BLaER1 (cell line): ENCODE measurements around the gene BANP.
"Not testable (repeated sequence)": the region's sequence is repeated elsewhere in the genome, so short reads cannot be mapped to it uniquely, and the experiment has no call there.

ENCODE experiments used
- H3K27ac ChIP-seq: shearing (Covaris generic); formaldehyde crosslinking; 2 replicates; pipeline ENCODE4 v1.8.1; 2022
- H3K27me3 ChIP-seq: shearing (Covaris generic); formaldehyde crosslinking; 2 replicates; pipeline ENCODE4 v1.8.1; 2022
- H3K36me3 ChIP-seq: shearing (Covaris generic); formaldehyde crosslinking; 2 replicates; pipeline ENCODE4 v1.8.1; 2022
- H3K4me1 ChIP-seq: shearing (Covaris generic); formaldehyde crosslinking; 2 replicates; pipeline ENCODE4 v1.8.1; 2022
- H3K4me2 ChIP-seq: shearing (Covaris generic); formaldehyde crosslinking; 2 replicates; pipeline ENCODE4 v1.8.1; 2022
- H3K4me3 ChIP-seq: shearing (Covaris generic); formaldehyde crosslinking; 2 replicates; pipeline ENCODE4 v1.8.1; 2022
- H3K9ac ChIP-seq: shearing (Covaris generic); formaldehyde crosslinking; 2 replicates; pipeline ENCODE4 v1.8.1; 2022
- H3K9me3 ChIP-seq: shearing (Covaris generic); formaldehyde crosslinking; 2 replicates; pipeline ENCODE4 v1.8.1; 2022
- H4K20me1 ChIP-seq: shearing (Covaris generic); formaldehyde crosslinking; 2 replicates; pipeline ENCODE4 v1.8.1; 2022
- Cebpa-rat ChIP-seq: shearing (Covaris generic); IDR thresholded peaks from 2 replicates; pipeline ENCODE4 v1.8.1; 2022

BANP gene

DNA sequence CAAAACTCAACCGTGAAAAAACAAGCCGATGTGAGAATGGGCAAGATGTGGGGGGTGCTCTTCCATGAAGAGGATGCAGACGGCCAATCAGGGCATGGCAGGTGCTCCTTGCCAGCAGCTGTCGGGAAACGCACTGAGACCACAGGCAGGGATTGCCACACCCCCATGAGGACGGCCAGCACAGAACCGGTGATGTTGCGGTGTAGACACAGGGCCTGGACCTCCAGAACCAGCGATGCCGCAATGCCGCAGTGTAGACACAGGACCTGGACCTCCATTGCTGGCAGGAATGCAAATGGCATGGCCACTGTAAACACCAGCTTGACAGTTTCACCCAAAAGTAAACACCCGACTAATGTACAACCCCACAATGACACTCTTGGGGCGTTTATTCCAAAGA, 164.9 kb downstream of the BANP start:
- H3K27me3 ChIP-seq = peaks cover 6% of the 10 kb centered on the region; the same call in 1 of the 2 replicates
- H3K4me1 ChIP-seq = peaks cover 54% of the 10 kb centered on the region

DNA sequence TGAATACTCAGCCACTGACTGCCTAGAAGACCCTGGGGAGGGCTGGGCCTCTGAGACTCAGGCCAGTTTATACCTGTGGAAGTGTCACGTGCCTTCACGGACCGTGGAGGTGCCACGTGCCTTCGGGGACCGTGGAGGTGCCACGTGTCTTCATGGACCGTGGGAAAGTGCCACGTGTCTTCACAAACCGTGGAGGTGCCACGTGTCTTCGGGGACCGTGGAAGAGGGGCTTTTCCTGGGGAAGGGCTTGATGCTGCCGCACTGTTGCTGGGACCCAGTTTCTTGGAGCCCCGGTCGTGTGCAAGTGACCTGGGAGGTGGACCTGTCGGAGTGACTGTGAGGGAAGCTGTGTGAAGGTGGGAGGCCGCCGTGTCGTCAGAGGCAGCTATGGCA, 166.2 kb downstream of the BANP start:
- Histone ChIP-seq H3K9ac (no peak overlapping the region), H3K27ac (no peak overlapping the region), H3K36me3 (no peaks in the 10 kb centered on the region), H3K4me3 (no peak overlapping the region), H3K4me2 (peak overlapping the region; percentile 87; the same call in 1 of the 2 replicates), H3K9me3 (no peaks in the 10 kb centered on the region), H4K20me1 (no peaks in the 10 kb centered on the region; the same call in 1 of the 2 replicates), H3K27me3 (no peaks in the 10 kb centered on the region), H3K4me1 (peaks cover 52% of the 10 kb centered on the region)
- TF ChIP-seq Cebpa-rat = no peak

More for the DNA sequence above, 164.9 kb downstream of the BANP start:
- no peak for TF ChIP-seq Cebpa-rat
- no peak overlapping the region for H3K4me3 ChIP-seq
- H3K9me3 ChIP-seq = no peaks in the 10 kb centered on the region
- peak overlapping the region; percentile 87 for H3K4me2 ChIP-seq
- peak overlapping the region; percentile 55; the same call in 1 of the 2 replicates for H3K27ac ChIP-seq
- H3K36me3 ChIP-seq = no peaks in the 10 kb centered on the region
- H3K9ac ChIP-seq = 0 out of 2 replicates have a peak overlapping the region, but pooled peaks have one; percentile 15
- no peaks in the 10 kb centered on the region; the same call in 1 of the 2 replicates for H4K20me1 ChIP-seq

DNA sequence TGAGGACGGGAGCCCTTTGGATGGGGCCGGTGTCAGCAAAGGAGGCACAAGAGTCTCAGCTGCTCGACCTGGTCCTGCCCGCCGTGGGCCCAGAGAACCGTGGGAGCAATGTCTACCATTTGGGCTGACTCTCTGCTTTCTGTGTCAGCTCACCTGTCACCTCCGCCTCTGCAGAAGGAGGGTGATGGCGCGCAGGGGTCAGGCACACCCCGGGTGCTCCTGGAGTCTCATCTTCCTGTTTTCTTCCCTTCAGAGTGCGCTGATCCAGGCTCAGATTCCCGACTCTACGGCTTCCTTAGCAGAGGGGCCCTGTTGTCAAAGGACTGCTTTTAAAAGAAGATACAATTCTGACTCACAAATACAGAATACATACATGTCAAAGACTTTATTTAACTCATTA, 167.1 kb downstream of the BANP start:
- Histone ChIP-seq H3K4me1 (peaks cover 45% of the 10 kb centered on the region), H3K27ac (no peak overlapping the region), H3K9me3 (no peaks in the 10 kb centered on the region), H3K9ac (no peak overlapping the region), H4K20me1 (no peaks in the 10 kb centered on the region; the same call in 1 of the 2 replicates), H3K4me2 (no peak overlapping the region), H3K4me3 (no peak overlapping the region), H3K27me3 (no peaks in the 10 kb centered on the region), H3K36me3 (no peaks in the 10 kb centered on the region)
- no peak for TF ChIP-seq Cebpa-rat

DNA sequence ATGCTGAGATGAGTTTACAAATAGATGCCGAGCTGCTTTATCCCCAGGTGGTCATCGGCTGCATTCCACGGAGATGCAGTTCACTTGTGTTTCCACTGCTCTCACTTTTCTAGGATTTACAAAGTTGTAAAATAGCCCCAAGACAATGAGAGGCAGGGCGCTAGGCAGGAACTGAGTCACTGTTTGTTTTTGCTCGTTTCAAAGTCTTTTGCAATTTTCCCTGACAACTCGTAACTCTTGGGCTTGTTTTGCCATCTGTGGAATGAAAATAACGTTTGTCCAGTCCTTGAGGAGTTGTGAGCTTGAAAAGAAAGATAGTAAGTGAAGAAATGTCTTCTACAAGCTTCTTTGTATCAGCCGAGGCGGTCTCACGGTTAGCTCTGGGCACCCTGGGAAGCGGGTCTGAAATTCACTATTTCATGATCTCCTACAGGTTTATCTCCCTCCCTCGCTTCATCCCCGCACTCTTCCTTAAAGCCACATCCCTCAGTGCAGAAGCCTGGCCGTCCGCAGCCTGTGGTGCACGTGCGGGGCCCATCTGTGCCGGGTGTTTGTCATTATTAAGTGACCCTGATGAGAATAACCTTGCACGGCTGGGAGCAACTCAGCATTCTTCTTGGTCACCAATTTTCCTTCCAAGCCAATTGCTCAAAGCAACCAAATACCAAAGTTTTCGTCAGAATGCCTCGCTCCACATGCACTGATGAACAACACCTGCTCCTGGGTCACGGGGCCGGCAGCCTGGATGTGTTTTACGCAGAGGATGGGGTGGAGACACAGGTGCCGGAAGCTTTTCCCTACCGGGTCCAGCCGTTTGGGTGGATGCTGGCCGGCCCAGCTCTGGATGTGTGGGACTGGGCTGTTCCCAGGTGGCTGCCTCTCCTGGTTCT, 167.9 kb downstream of the BANP start:
- H3K9ac ChIP-seq, H3K36me3 ChIP-seq, H3K9me3 ChIP-seq, H3K4me3 ChIP-seq, H4K20me1 ChIP-seq, H3K27me3 ChIP-seq, H3K27ac ChIP-seq, H3K4me2 ChIP-seq: not testable (repeated sequence)
- peaks cover 37% of the 10 kb centered on the region for H3K4me1 ChIP-seq

DNA sequence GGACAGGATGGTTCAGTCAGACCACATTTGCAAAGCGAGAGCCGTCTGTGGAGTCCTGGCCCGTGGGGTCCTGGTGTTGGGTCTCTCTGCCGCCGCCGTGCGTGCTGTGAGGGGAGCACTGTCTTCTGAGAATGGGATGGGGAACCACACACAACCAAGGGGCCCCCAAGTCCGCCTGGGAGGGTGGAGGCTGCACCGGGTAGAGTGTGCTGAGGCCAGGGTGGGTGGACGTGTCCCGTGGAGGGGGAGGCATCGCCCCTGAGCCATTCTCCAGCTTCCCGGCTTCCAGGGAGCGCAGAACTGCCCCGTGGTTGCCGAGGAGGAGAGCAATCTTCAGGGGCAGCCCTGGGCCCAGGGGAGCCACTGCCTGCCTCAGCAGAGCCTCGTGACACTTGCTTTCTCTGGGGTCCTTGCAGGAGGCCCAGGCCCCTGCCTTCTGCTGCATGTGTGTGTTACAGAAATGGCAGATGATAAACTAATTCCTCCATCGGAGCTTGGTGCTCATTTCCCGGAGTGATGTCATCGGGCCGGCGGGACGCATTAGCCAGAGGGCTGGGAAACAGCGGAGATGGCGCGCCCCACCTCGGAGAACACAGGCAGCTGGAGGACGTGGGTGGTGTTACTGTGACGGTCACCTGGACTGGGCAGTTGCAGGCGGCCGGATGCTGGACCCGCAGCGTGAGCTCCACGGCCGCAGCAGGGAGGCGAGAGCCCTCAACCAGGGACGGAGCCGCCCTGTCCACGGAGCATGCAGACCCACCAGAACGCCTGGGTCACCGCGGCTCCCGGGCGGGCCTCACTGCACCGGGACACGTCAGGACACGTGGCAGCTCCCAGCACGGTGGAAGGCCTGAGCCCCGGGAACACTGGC, 168.9 kb downstream of the BANP start:
- peaks cover 27% of the 10 kb centered on the region for H3K4me1 ChIP-seq
- not testable (repeated sequence) for H3K9ac ChIP-seq, H3K4me3 ChIP-seq, H3K36me3 ChIP-seq, H3K27ac ChIP-seq, H3K9me3 ChIP-seq, H4K20me1 ChIP-seq, H3K27me3 ChIP-seq, H3K4me2 ChIP-seq

DNA sequence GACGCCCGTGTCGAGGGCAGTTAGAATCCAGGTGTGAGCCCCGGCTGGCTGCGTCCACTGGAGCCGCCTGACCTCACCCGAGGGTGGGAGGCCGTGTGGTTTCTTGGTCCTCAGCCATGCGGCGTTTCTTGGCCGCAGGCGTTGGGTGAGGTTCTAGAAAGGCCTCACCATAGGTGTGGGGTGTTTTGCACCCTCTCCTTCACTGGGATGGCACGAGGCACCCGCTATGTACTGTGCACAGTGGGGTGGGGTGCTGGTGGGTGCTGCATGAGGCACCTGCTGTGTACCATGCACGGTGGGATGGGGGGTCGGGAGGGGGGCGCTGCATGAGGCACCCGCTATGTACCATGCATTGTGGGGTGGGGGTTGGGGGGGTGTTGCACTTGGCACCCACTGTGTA, 169.6 kb downstream of the BANP start:
- H3K4me2 ChIP-seq = no peak overlapping the region
- TF ChIP-seq Cebpa-rat = no peak
- H3K9ac ChIP-seq = no peak overlapping the region
- H4K20me1 ChIP-seq = no peaks in the 10 kb centered on the region; the same call in 1 of the 2 replicates
- no peaks in the 10 kb centered on the region for H3K36me3 ChIP-seq
- no peaks in the 10 kb centered on the region for H3K27me3 ChIP-seq
- no peak overlapping the region for H3K4me3 ChIP-seq
- no peak overlapping the region for H3K27ac ChIP-seq
- peaks cover 20% of the 10 kb centered on the region for H3K4me1 ChIP-seq
- H3K9me3 ChIP-seq = no peaks in the 10 kb centered on the region

DNA sequence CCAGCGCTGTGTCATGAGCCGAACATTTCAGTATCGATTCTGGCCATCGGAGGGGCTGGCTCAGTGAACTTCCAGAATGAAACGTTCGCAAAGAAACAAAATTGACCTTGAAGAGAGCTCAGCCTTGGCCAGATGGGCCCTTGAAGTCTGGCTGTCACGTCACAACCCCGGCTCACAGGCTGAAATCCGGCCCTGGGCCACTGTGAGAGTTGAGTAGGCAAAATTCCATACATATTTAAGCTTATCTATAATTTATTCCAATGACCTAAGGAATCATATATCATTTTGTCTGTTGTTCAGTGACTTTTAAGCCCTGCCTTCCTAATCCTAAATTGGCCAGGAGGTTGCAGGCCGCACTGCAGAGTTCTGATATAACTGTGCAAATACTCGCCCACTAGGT, 170.2 kb downstream of the BANP start:
- not testable (repeated sequence) for H3K4me2 ChIP-seq, H3K36me3 ChIP-seq, H4K20me1 ChIP-seq, H3K4me3 ChIP-seq, H3K9ac ChIP-seq, H3K27me3 ChIP-seq, H3K9me3 ChIP-seq, H3K27ac ChIP-seq
- H3K4me1 ChIP-seq = peaks cover 14% of the 10 kb centered on the region

DNA sequence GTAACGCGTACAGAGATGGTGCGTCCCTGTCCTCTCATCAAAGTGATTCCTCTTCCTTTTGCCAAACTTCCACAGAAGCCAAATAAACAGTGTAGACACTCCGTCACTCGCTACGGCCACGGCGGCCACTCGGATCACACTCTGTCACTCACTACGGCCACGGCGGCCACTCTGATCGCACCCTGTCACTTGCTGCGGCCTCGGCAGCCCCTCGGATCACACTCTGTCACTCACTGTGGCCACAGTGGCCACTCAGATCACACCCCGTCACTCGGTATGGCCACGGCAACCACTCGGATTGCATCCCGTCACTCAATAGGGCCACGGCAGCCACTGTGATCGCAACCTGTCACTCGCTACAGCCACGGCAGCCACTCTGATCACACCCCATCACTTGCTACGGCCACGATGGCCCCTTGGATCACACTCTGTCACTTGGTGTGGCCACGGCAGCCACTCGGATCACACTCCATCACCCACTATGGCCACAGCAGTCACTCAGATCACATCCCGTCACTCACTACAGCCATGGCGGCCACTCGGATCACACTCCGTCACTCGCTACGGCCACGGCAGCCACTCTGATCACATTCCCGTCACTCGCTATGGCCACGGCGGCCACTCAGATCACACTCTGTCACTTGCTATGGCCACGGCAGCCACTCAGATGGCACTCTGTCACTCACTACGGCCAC, 170.8 kb downstream of the BANP start:
- Histone ChIP-seq H3K4me3 (no peak overlapping the region), H3K4me2 (no peak overlapping the region), H3K27me3 (no peaks in the 10 kb centered on the region), H3K27ac (no peak overlapping the region), H3K9ac (no peak overlapping the region), H3K36me3 (no peaks in the 10 kb centered on the region), H4K20me1 (no peaks in the 10 kb centered on the region), H3K4me1 (peaks cover 8% of the 10 kb centered on the region), H3K9me3 (no peaks in the 10 kb centered on the region)
- no peak for TF ChIP-seq Cebpa-rat
